ENCODE results near the gene NBAS. TPM values are rescaled to one million over a fixed set of nuclear protein-coding genes. Genes with fewer than 3 reads are reported as not detected.

Gene NBAS
- polyA plus RNA-seq, 1 experiment, result 35.6 TPM

DNA sequence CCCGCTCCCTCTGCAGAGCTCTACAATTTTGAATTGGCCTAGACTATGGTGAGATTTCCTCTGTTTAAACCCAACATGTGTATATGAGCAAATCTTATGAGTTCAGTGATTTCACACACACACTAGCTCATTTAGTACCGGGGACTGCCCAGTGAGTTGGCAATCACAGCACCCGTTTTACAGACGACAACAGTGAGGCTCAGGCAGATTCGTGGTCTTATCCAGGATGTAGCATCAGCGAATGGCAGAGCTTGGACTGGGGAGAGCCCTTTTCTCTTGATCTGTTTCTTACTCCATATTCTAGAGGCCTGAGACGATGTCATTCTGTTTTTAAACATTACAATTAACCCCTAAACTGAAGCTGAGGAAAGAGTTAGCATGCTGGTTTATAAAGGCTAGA is 419.9 kb downstream of the NBAS start:
- no peaks in the 10 kb centered on the region for H3K27me3 ChIP-seq (ENCODE audit: control insufficient read depth, insufficient read depth, low read length)
- no peak overlapping the region for H3K4me3 ChIP-seq (ENCODE audit: low read depth, low read length)
- no peak for DNase-seq (ENCODE audit: low read depth)
- ChIA-PET POLR2A (no interaction called here), CTCF (no interaction called here)
- no peaks in the 10 kb centered on the region for H3K36me3 ChIP-seq (ENCODE audit: control insufficient read depth, insufficient read depth, low read length)
- TF ChIP-seq, protein P1, sequence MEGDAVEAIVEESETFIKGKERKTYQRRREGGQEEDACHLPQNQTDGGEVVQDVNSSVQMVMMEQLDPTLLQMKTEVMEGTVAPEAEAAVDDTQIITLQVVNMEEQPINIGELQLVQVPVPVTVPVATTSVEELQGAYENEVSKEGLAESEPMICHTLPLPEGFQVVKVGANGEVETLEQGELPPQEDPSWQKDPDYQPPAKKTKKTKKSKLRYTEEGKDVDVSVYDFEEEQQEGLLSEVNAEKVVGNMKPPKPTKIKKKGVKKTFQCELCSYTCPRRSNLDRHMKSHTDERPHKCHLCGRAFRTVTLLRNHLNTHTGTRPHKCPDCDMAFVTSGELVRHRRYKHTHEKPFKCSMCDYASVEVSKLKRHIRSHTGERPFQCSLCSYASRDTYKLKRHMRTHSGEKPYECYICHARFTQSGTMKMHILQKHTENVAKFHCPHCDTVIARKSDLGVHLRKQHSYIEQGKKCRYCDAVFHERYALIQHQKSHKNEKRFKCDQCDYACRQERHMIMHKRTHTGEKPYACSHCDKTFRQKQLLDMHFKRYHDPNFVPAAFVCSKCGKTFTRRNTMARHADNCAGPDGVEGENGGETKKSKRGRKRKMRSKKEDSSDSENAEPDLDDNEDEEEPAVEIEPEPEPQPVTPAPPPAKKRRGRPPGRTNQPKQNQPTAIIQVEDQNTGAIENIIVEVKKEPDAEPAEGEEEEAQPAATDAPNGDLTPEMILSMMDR (IDR thresholded peaks at IDR 0.05; ENCODE audit: insufficient read depth, low read depth, low read length), result no peak

DNA sequence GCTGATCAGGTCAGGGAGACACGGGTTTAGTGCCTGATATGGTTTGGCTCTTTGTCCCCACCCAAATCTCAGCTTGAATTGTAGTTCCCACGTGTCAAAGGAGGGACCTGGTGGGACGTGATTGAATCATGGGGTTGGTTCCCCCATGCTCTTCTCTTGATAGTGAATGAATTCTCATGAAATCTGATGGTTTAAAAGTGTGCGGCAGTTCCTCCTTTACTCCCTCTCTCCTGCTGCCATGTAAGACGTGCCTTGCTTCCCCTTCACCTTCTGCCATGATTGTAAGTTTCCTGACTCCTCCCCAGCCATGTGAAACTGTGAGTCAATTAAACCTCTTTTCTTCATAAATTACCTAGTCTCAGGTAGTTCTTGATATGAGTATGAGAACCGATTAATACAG is 424.5 kb downstream of the NBAS start:
- CTCF ChIA-PET, result no interaction called here
- no peaks in the 10 kb centered on the region for H3K36me3 ChIP-seq (ENCODE audit: control insufficient read depth, insufficient read depth, low read length)
- DNase-seq (ENCODE audit: low read depth), result no peak
- H3K27me3 ChIP-seq (ENCODE audit: control insufficient read depth, insufficient read depth, low read length), result no peaks in the 10 kb centered on the region
- no peak overlapping the region for H3K4me3 ChIP-seq (ENCODE audit: low read depth, low read length)
- TF ChIP-seq, protein P1 (IDR thresholded peaks at IDR 0.05; ENCODE audit: insufficient read depth, low read depth, low read length), result no peak
- POLR2A ChIA-PET, result no interaction called here

DNA sequence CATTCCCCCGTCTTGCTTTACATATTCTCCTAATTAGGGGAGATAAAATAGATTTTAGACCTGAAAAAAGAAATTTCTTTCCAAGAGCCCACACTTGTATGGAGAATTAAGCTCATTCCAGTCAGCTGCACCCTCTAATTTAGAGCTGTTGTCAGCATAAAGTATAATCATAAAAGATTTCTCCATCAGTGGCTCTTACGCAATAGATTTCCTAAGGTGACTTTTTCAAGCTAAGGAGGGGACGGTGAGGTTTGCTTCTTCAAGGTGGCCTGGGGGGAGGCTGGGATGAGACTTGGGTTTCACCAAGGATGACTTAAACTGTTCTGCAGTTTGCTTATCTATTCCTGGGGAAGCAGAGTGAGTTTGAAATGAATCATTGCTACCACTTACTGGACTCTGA is 426.2 kb downstream of the NBAS start:
- CTCF ChIA-PET, result no interaction called here
- POLR2A ChIA-PET, result no interaction called here
- Histone ChIP-seq H3K27me3 (ENCODE audit: control insufficient read depth, insufficient read depth, low read length) (no peaks in the 10 kb centered on the region), H3K36me3 (ENCODE audit: control insufficient read depth, insufficient read depth, low read length) (no peaks in the 10 kb centered on the region), H3K4me3 (ENCODE audit: low read depth, low read length) (no peak overlapping the region)
- no peak for DNase-seq (ENCODE audit: low read depth)
- TF ChIP-seq, protein P1 (IDR thresholded peaks at IDR 0.05; ENCODE audit: insufficient read depth, low read depth, low read length), result no peak

DNA sequence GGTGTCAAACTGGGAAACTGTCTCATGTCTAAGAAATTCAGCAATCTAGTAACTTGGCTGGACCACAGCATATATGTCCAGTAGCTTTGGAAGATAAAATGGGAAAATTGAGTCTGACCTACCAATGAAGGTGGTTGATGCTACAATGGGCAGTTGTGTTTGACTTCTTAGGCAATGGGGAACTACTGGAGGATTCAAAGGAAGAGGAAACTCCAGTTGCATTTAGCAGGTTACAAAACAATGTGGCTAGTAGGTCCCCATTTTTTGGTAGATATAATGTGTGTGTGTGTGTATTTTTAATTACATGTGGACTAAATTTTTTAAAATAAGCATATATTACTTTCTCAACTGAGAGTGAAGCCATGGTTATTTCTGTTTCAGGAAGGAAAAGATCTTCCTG is 427.7 kb downstream of the NBAS start:
- Histone ChIP-seq H3K4me3 (ENCODE audit: low read depth, low read length) (no peak overlapping the region), H3K36me3 (ENCODE audit: control insufficient read depth, insufficient read depth, low read length) (no peaks in the 10 kb centered on the region), H3K27me3 (ENCODE audit: control insufficient read depth, insufficient read depth, low read length) (no peaks in the 10 kb centered on the region)
- CTCF ChIA-PET, result no interaction called here
- DNase-seq (ENCODE audit: low read depth), result no peak
- TF ChIP-seq, protein P1 (IDR thresholded peaks at IDR 0.05; ENCODE audit: insufficient read depth, low read depth, low read length), result no peak
- POLR2A ChIA-PET, result no interaction called here

DNA sequence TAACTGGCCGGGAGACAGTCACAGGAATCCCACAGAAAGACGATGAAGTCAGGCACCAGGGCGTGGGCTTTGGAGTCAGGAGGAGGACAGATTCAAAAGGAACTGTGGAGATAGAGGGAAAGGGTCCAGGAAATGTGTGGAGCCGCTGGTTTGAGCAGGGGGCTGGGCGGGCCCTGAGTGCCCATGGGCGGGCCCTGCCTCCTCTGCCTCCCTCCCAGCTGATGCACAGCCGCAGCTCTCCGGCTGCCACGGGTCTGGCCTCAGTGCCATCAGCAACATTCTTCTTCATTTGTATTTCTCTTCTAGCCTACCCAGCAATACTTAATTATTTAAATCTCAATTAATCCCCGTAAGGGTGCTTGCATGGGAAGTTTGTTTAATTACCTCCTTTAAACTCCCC is 432.3 kb downstream of the NBAS start:
- no peaks in the 10 kb centered on the region for H3K36me3 ChIP-seq (ENCODE audit: control insufficient read depth, insufficient read depth, low read length)
- DNase-seq (ENCODE audit: low read depth), result no peak
- ChIA-PET POLR2A (no interaction called here), CTCF (no interaction called here)
- TF ChIP-seq, protein P1 (IDR thresholded peaks at IDR 0.05; ENCODE audit: insufficient read depth, low read depth, low read length), result no peak
- no peaks in the 10 kb centered on the region for H3K27me3 ChIP-seq (ENCODE audit: control insufficient read depth, insufficient read depth, low read length)
- H3K4me3 ChIP-seq (ENCODE audit: low read depth, low read length), result no peak overlapping the region

Data from BJ (cell line).